PC-9 (cell line): ENCODE results near the gene KCNE1.
"Not testable (repeated sequence)": the region's sequence is repeated elsewhere in the genome, so short reads cannot be mapped to it uniquely, and the experiment has no call there.

Experiments
- CTCF ChIP-seq: fragments of 200-600 bp; sonication (generic); conservative IDR thresholded peaks from 2 replicates; pipeline ENCODE4 v1.6.1; 2017; ENCODE audit warnings: mixed run types, antibody characterized with exemption, mild to moderate bottlenecking, moderate library complexity
- EZH2 ChIP-seq: fragments of 200-600 bp; sonication (generic); IDR thresholded peaks from 2 replicates; pipeline ENCODE4 v1.8.0; 2017; ENCODE audit warnings: antibody characterized with exemption, low read depth

GRCh38 chr21:34404742-34405141 lies 107.3 kb downstream of the KCNE1 start:
- TF ChIP-seq CTCF, EZH2: not testable (repeated sequence)
